NCI-H2227 treated with DMSO at 0.1 percent for 48 hours (cell line): ENCODE results near the gene ZNF764.

ENCODE experiments used
- DNase-seq: peaks from one replicate; lab custom pipeline; 2025; lab: John Stamatoyannopoulos, UW

The ZNF764 gene

DNA sequence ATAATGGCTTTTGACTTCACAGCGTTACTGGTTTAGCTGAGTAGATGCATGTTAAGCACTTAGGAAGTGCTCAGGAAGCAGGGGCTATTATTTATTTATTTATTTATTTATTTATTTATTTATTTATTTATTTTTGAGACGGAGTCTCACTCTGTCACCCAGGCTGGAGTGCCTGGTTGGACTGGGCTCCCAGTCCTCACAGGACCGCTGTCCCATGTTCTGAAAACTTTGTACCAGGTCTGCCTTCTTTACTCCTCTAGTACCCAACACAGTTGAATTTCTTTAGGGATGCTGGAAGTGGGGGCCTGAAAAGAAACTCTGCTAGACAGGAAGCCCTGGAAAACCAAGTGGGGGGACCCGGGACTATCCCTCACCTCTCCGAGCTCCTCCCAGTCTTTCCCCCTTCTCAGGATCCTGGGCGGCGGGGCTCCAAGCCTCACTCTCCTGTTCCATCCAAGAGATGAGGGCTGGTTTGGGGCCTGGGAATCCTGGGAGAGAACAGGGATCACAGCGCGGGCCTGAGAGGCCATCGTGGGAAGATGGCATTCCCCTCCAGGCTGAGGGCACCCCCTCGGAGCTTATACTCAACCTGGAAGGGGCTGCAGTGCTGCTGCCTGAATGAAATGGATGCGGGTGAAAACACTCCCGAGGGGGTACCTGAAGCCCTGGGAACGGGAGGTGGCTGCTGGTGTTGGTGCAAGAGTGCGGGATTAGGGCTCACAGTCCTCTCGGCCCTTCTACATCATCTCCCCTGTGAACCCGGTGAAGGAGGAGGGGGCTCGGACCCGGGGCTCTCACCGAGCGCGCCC is 12.7 kb upstream of the ZNF764 start:
- DNase-seq, result no peak

DNA sequence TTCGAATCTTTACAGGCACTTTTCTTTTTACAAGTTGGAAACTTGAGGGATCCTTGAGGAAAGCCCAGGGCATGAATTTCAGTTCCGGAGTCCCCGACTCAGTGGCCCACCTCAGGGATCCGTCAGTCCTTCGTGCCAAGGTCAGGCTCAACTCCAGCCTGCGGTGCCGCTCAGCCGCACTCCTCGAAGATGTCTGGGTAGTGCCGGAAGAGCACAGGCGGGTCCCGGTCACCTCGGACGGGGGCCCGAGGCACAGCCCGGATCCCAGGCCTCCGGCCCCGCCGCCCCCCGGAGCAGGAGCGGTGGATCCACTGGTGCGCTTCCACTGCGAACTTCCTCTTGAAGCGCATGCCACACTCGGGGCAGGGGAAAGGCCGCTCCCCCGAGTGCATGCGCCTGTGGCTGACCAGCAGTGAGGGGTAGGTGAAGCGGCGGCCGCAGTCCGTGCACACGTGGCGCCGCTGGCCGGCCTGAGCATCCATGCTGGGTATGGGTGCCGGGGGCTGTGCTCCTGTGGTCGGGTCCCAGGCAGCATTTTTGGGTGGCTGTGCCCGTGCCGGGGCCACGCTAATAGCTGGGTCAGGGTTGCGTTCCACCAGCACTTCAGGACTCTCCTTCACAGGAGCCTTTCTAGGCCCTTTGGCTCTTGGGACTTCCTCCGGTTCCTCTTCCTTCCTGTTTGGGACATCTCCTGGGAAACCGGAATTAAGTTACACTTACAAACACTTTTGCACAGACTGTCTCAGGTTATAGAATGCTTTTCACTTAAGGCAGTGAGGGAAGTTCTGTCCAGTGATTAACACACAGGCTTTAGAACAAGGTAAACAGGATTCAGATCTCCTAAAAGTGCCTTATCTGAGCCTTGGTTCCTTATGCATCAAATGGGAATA is 11.8 kb upstream of the ZNF764 start:
- no peak for DNase-seq

DNA sequence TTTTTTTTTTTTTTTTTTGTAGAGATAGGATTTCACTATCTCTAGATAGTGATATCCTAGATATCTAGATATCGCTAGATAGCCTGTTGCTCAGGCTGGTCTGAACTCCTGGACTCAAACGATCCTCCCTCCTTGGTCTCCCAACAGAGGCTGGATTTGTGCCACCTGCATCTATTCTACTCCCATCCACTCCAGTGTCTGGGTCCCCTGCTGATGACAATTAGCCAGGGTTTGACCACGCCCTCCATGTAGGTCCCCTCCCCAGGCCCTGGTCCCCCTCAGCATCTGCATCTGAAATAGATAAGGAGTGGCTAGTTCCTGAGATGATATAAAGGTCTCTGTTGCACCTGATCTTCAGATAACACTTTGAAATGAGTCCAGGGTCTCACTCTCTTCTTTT is 11.1 kb upstream of the ZNF764 start:
- no peak for DNase-seq

- DNase-seq, result no peak
Observed at GRCh38 chr16:30567991-30568638, 9.9 kb upstream of the ZNF764 start.

DNA sequence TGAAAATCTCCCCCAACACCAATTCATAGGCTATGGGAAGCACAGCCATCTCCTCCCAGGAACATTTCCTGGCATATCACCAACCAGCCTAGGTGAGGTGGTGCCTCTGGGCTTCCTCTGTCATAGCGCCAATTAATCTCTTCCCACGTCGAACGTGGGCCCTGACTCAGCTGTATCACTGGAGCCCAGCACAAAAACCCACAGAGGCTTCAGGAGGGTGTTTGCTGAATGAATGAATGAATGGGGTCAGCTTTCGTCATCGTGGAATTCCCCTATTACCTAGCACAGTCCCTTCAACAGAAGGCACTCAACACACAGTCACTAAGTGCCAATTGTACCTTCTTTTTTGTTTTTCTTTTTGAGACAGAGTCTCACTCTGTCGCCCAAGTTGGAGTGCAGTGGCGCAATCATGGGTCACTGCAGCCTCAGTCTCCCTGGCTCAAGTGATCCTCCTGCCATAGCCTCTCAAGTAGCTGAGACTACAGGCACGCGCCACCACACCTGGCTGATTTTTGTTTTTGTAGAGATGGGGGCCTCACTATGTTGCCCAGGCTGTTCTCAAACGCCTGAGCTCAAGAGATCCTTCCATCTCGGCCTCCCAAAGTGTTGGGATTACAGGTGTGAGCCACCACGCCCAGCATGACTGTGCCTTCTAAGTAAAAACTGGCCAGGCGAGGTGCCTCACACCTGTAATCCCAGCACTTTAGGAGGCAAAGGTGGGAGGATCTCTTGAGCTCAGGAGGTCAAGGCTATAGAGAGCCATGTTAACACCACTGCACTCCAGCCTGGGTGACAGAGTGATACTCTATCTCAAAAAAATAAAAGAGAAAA is 9.2 kb upstream of the ZNF764 start:
- DNase-seq, result no peak

DNA sequence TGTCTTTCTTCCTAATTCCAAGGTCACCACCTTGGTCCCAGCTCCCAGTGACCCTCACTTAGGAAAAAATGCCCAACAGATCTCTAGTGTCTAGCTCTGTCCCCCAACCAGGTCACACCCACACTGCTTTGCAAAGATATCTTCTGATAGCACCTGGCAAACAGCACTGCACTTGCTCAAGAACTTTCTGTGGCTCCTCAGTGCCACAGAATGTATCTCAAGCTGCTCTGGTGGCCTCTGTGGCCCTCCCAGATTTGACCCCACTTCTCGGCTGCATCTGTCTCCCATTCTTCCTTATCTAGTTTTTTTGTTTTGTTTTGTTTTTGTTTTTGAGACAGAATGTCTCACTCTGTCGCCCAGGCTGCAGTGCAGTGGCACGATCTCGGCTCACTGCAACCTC is 8.4 kb upstream of the ZNF764 start:
- no peak for DNase-seq

DNA sequence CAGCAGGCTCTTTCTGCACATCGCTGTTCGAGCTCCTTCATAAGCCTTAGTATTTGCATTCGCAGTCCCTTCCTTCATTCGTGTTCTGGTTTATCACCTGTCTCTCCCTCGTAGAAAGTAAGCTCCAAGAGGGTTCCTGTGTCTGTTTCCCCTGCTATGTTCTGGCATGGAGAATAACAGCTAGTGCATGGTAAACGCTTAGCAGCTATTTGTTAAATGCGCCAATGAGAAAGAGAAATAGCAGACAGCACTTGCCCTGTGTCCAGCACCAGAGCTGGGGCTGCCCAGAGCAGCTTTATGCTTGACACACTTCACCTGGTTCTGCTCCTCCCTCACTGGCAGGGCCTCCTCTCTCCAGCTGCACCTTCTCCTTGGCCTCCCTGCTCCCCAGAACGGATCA is 7.8 kb upstream of the ZNF764 start:
- no peak for DNase-seq

GRCh38 chr16:30565526-30565925 is 7.4 kb upstream of the ZNF764 start:
- no peak for DNase-seq

GRCh38 chr16:30562021-30562420 is 3.8 kb upstream of the ZNF764 start:
- DNase-seq, result no peak

DNA sequence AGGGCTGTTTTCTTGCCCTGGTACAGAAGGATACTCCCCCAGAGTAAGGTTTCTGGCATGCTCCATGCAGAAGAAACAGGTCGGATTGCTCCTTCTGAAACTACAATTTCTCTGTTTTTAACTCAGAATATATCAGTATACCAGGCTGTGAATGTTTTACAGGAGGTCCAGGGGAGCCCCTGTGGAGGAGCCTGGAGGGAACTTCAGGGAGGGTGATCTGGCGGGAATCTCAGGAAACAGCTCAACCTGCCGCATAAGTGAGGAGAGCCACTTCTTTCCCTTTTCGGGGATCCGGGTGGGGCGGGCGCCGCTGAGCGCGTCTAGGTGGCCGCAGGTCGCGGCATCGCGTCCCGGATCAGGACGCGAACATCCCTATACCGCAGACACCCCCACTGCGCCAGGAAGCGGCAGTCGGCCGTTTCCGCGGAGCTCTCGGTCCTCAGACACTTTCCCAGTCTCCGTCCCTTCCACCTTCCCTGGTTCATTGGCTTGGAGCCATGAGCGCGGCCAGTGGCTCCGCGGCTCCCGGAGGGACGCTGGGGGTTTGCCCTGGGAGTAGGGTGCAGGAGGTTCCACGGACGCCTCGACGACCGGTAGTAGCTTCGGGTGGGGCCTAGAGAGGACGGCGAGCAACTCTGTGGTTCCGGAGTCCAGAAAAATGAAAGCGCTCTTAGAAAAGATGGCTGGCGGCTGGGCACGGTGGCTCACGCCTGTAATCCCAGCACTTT is 3.1 kb upstream of the ZNF764 start:
- no peak for DNase-seq

GRCh38 chr16:30559690-30560089 is 1.5 kb upstream of the ZNF764 start:
- no peak for DNase-seq

DNA sequence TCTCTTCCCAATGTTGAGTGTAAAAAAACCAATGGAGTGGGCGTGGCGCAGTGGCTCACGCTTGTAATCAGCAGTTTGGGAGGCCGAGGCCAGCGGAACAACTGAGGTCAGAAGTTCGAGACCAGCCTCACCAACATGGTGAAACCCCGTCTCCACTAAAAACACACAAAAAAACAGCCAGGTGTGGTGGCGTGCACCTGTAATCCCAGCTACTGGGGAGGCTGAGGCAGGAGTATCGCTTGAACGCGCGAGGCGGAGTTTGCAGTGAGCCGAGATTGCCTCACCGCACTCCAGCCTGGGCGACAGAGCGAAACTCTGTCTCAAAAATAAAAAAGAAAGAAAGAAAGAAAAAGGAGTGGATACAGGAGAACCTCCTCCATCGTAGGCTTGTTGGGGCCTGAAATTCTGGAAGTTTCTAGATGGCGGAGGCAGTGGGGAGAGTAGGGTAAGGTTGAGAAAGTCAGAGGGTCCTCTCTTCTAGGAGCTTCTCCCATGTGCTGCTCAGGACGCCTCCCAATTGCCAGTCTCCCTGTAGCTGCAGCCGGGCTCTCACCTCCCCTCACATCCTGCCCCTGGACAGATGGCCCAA is 709 bp upstream of the ZNF764 start:
- DNase-seq, result no peak

GRCh38 chr16:30557707-30557956 is 542 bp downstream of the ZNF764 start:
- DNase-seq, result no peak

- no peak for DNase-seq
Observed at GRCh38 chr16:30556125-30556473, 2.1 kb downstream of the ZNF764 start.

- no peak for DNase-seq
Observed at GRCh38 chr16:30555315-30556124, 2.7 kb downstream of the ZNF764 start.

- DNase-seq, result no peak
Observed at GRCh38 chr16:30554557-30555314, 3.4 kb downstream of the ZNF764 start.

GRCh38 chr16:30553393-30553899 is 4.7 kb downstream of the ZNF764 start:
- DNase-seq, result no peak

GRCh38 chr16:30552956-30553355 is 5.2 kb downstream of the ZNF764 start:
- no peak for DNase-seq

- DNase-seq, result no peak
Observed at GRCh38 chr16:30551781-30552180, 6.4 kb downstream of the ZNF764 start.
